GM18867 (cell line): ENCODE data around the gene CYP4F8.

Experiments
- ATAC-seq: cut with Tn5 transposase; IDR thresholded peaks from one replicate; pipeline ENCODE4 v1.9.1; 2021; ENCODE audit warnings: mild to moderate bottlenecking, moderate library complexity; ENCODE audit not compliant: unreplicated experiment

The CYP4F8 gene

GRCh38 chr19:15616183-15616582, 1.2 kb downstream of the CYP4F8 start:
- no peak for ATAC-seq

- no peak for ATAC-seq
These were observed 1.7 kb downstream of the CYP4F8 start for GRCh38 chr19:15616627-15617270.

GRCh38 chr19:15618321-15618720, 3.3 kb downstream of the CYP4F8 start:
- no peak for ATAC-seq

- ATAC-seq = no peak
These were observed 6.8 kb downstream of the CYP4F8 start for GRCh38 chr19:15621801-15622200.

GRCh38 chr19:15622991-15623390, 8.0 kb downstream of the CYP4F8 start:
- ATAC-seq = no peak

GRCh38 chr19:15623711-15624318, 8.8 kb downstream of the CYP4F8 start:
- ATAC-seq = no peak

- ATAC-seq = no peak
These were observed 13.4 kb downstream of the CYP4F8 start for GRCh38 chr19:15628236-15629002.

GRCh38 chr19:15629003-15629880, 14.2 kb downstream of the CYP4F8 start:
- ATAC-seq = no peak

GRCh38 chr19:15631817-15632216, 16.8 kb downstream of the CYP4F8 start:
- ATAC-seq = no peak

GRCh38 chr19:15633082-15633835, 18.2 kb downstream of the CYP4F8 start:
- no peak for ATAC-seq

- ATAC-seq = no peak
These were observed 19.1 kb downstream of the CYP4F8 start for GRCh38 chr19:15634105-15634504.

- no peak for ATAC-seq
These were observed 20.2 kb downstream of the CYP4F8 start for GRCh38 chr19:15635016-15635805.

- ATAC-seq = no peak
These were observed 21.0 kb downstream of the CYP4F8 start for GRCh38 chr19:15636026-15636425.

GRCh38 chr19:15639596-15639995, 24.6 kb downstream of the CYP4F8 start:
- no peak for ATAC-seq

GRCh38 chr19:15640294-15640903, 25.4 kb downstream of the CYP4F8 start, which contains the start of gene CYP4F3:
TSS of gene CYP4F3 (plus strand) at chr19:15640897. CDS start at chr19:15641416, 519 bp downstream.
- no peak for ATAC-seq

- no peak for ATAC-seq
These were observed 26.0 kb downstream of the CYP4F8 start for GRCh38 chr19:15640904-15641597.

GRCh38 chr19:15641901-15642491, 27.0 kb downstream of the CYP4F8 start:
- no peak for ATAC-seq

GRCh38 chr19:15642807-15643206, 27.8 kb downstream of the CYP4F8 start:
- ATAC-seq = no peak
